RWPE2 (cell line): ENCODE results near the gene THOC2.

Experiments used
- ATAC-seq: fragments of 200-7000 bp; cut with Tn5 transposase; 3 replicates; pipeline ENCODE4 v1.9.1; 2021; ENCODE audit warnings: low read depth
- DNase-seq: peaks from one replicate; pipeline ENCODE4 v3.0.0-alpha.2; 2020; ENCODE audit warnings: low spot score
- H3K27ac ChIP-seq: fragments of 450-650 bp; 2 replicates; pipeline ENCODE4 v1.5.1; 2017; ENCODE audit warnings: mild to moderate bottlenecking; ENCODE audit not compliant: poor library complexity, severe bottlenecking
- H3K27me3 ChIP-seq: fragments of 250-450 bp; sonication (Bioruptor Pico); 2 replicates; pipeline ENCODE4 v1.5.1; 2021; ENCODE audit warnings: mild to moderate bottlenecking, moderate library complexity; ENCODE audit not compliant: insufficient read depth, poor library complexity, severe bottlenecking
- H3K36me3 ChIP-seq: fragments of 250-450 bp; sonication (Bioruptor Pico); 2 replicates; pipeline ENCODE4 v1.5.1; 2020; ENCODE audit warnings: low read depth, mild to moderate bottlenecking, moderate library complexity
- H3K4me1 ChIP-seq: fragments of 250-450 bp; sonication (Bioruptor Pico); 2 replicates; pipeline ENCODE4 v1.5.1; 2021; ENCODE audit warnings: mild to moderate bottlenecking, moderate library complexity; ENCODE audit not compliant: insufficient read depth, poor library complexity, severe bottlenecking
- H3K4me3 ChIP-seq: fragments of 250-450 bp; sonication (Bioruptor Pico); 2 replicates; pipeline ENCODE4 v1.5.1; 2021; ENCODE audit warnings: mild to moderate bottlenecking, moderate library complexity; ENCODE audit not compliant: severe bottlenecking
- H3K9me3 ChIP-seq: fragments of 250-450 bp; sonication (Bioruptor Pico); 2 replicates; pipeline ENCODE4 v1.5.1; 2021; ENCODE audit warnings: mild to moderate bottlenecking, moderate library complexity; ENCODE audit not compliant: severe bottlenecking
- CTCF ChIP-seq: fragments of 450-650 bp; IDR thresholded peaks from one replicate; pipeline ENCODE4 v1.5.1; 2017; ENCODE audit warnings: mild to moderate bottlenecking, moderate library complexity; ENCODE audit not compliant: poor library complexity, severe bottlenecking

THOC2 gene

DNA sequence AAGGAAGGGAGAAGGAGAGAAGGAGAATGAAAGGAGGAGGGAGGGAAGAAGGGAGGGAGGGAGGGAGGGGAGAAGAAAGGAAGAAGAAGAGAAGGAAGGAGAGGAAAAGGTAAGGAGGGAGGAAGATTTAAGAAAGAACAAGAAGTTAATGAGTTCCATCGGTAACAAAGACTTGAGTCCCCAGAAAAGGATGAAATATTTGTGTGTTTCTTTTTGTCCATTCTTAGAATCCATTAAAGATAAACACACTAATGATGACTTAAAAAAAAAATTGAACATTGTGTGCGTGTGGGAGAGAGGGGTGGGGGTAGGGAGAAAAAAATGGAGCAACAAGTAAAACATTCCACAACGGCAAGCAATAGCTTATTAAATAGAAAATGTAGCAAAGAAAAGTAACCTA, 131.4 kb downstream of the THOC2 start:
- H3K9me3 ChIP-seq, result no peaks in the 10 kb centered on the region
- DNase-seq (no peak), ATAC-seq (no peak)
- H3K36me3 ChIP-seq, result peaks cover 13% of the 10 kb centered on the region
- H3K4me1 ChIP-seq, result no peaks in the 10 kb centered on the region
- no peak overlapping the region for H3K4me3 ChIP-seq
- no peaks in the 10 kb centered on the region for H3K27me3 ChIP-seq
- no peak overlapping the region for H3K27ac ChIP-seq
- no peak for TF ChIP-seq CTCF

- no peak for TF ChIP-seq CTCF
- no peak overlapping the region for H3K4me3 ChIP-seq
- no peaks in the 10 kb centered on the region for H3K4me1 ChIP-seq
- no peak overlapping the region for H3K27ac ChIP-seq
- H3K9me3 ChIP-seq, result no peaks in the 10 kb centered on the region
- DNase-seq, result no peak
- ATAC-seq, result no peak
- H3K27me3 ChIP-seq, result no peaks in the 10 kb centered on the region
- peaks cover 13% of the 10 kb centered on the region for H3K36me3 ChIP-seq
Observed at GRCh38 chrX:123600181-123600580, 132.7 kb downstream of the THOC2 start.

DNA sequence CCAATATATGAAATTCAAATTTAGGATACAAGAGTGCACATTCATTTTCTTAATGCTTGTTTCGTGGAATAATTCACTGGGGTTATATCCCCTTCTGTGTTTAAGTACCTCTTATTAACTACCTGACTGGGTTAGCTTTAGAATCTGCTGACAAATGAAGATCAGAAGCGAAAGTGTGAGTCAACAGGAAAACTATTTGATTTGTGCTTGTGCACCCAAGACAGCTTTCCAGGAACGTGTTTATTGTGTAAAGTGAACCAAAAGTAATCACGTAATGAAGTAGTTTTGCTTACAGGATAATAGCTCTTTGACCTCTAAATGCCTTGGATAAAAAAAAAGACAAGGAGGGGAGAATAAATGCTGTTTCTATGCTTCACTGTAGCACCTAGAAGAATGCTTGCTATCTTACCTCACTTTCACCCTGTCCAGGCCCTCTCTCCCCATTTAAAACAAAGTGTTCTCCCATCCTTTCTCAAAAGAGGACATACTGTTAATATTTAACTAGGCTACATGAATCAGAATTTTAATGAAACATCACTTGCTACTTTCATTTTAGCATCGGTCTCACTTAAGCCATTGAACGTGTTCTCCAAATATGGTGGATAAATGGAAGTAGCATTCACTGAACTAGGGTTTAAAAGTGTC, 141.9 kb downstream of the THOC2 start:
- no peak overlapping the region for H3K27ac ChIP-seq
- H3K27me3 ChIP-seq, result no peaks in the 10 kb centered on the region
- H3K4me1 ChIP-seq, result no peaks in the 10 kb centered on the region
- DNase-seq, result no peak
- no peaks in the 10 kb centered on the region for H3K9me3 ChIP-seq
- 0 out of 3 replicates have a peak, but pooled peaks have one; percentile 51 for ATAC-seq
- no peak overlapping the region for H3K4me3 ChIP-seq
- no peaks in the 10 kb centered on the region for H3K36me3 ChIP-seq
- no peak for TF ChIP-seq CTCF

GRCh38 chrX:123588723-123589122, 144.1 kb downstream of the THOC2 start:
- no peaks in the 10 kb centered on the region for H3K4me1 ChIP-seq
- no peaks in the 10 kb centered on the region for H3K36me3 ChIP-seq
- no peak overlapping the region for H3K27ac ChIP-seq
- no peaks in the 10 kb centered on the region for H3K9me3 ChIP-seq
- no peaks in the 10 kb centered on the region for H3K27me3 ChIP-seq
- DNase-seq (no peak), ATAC-seq (no peak)
- TF ChIP-seq CTCF, result no peak
- H3K4me3 ChIP-seq, result no peak overlapping the region

GRCh38 chrX:123581586-123581985, 151.3 kb downstream of the THOC2 start:
- TF ChIP-seq CTCF, result no peak
- H3K4me3 ChIP-seq, result no peak overlapping the region
- H3K27ac ChIP-seq, result no peak overlapping the region
- no peak for DNase-seq
- no peaks in the 10 kb centered on the region for H3K9me3 ChIP-seq
- H3K36me3 ChIP-seq, result no peaks in the 10 kb centered on the region
- H3K4me1 ChIP-seq, result no peaks in the 10 kb centered on the region
- no peaks in the 10 kb centered on the region for H3K27me3 ChIP-seq
- ATAC-seq, result no peak
